Measurements from ENCODE around the gene VWF. TPM values are rescaled to one million over a fixed set of nuclear protein-coding genes. Genes with fewer than 3 reads are reported as not detected.
A peak's percentile ranks its signal among the peaks of the same experiment; 100 is the strongest.

The VWF gene
- total RNA-seq, 4 donors from 2014 or later: 94.3 to 261 (median 162) TPM

DNA sequence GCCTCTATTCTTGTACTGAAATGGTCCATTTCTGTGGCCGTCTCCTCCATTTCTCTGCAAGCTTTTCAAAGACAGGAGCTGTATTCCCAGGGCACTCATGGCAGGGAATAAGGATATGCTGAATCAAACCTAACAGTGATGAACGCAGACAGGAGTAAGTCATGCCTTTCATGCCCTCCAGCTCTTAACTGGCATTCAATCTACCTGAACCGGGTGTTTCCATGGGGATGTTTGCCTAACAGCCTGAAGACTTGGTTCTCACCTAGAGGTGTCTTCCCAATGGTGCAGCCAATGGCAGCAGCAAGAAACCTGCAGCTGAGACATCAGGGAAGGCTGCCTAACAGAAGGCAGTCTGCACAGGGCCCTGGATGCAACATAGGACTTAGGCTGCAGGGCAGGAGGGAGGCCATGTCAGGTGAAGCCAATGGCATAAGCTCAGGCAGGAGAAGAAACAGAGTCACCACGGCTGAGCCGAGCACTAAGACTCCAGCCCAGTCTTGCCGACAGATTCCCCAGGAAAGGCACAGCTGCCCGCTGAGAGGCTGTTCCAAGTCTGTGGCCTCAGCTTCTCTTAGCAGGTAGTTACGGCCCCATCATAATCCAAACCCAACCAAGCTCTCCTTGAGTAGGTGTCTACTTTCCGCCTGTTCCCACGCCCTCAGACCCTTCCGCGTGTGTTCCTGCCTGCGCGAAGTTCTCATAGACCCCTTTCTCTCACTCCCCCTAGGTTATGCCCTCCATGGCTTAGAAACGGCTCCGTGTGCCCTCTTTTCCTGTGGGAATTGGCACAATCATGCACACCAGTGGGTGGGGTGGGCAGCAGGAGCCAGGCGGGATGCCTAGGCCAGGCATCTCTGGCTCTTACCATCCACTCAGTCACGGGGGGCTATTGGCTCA, 44.1 kb downstream of the VWF start:
- H3K9me3 ChIP-seq: no peaks in the 10 kb centered on the region
- peaks cover 3 to 28% (median 17%) of the 10 kb centered on the region in 3 donors for H3K4me1 ChIP-seq
- H3K27me3 ChIP-seq: no peaks in the 10 kb centered on the region
- no peaks in the 10 kb centered on the region for H3K36me3 ChIP-seq
- no peak overlapping the region for H3K27ac ChIP-seq
- 88 to 98% methylated on average over 4 to 9 of the region's 18 CpGs for WGBS, 2 donors (ENCODE audit: low coverage in 1 of 2)
- H3K4me3 ChIP-seq: no peak overlapping the region
- no peak for TF ChIP-seq POLR2A (IDR thresholded peaks at IDR 0.05)
- TF ChIP-seq, protein P1, sequence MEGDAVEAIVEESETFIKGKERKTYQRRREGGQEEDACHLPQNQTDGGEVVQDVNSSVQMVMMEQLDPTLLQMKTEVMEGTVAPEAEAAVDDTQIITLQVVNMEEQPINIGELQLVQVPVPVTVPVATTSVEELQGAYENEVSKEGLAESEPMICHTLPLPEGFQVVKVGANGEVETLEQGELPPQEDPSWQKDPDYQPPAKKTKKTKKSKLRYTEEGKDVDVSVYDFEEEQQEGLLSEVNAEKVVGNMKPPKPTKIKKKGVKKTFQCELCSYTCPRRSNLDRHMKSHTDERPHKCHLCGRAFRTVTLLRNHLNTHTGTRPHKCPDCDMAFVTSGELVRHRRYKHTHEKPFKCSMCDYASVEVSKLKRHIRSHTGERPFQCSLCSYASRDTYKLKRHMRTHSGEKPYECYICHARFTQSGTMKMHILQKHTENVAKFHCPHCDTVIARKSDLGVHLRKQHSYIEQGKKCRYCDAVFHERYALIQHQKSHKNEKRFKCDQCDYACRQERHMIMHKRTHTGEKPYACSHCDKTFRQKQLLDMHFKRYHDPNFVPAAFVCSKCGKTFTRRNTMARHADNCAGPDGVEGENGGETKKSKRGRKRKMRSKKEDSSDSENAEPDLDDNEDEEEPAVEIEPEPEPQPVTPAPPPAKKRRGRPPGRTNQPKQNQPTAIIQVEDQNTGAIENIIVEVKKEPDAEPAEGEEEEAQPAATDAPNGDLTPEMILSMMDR (IDR thresholded peaks at IDR 0.05): no peak
- no peak for TF ChIP-seq POLR2AphosphoS5 (IDR thresholded peaks at IDR 0.05)
- TF ChIP-seq EP300 (IDR thresholded peaks at IDR 0.05): no peak
- ATAC-seq: no peak

DNA sequence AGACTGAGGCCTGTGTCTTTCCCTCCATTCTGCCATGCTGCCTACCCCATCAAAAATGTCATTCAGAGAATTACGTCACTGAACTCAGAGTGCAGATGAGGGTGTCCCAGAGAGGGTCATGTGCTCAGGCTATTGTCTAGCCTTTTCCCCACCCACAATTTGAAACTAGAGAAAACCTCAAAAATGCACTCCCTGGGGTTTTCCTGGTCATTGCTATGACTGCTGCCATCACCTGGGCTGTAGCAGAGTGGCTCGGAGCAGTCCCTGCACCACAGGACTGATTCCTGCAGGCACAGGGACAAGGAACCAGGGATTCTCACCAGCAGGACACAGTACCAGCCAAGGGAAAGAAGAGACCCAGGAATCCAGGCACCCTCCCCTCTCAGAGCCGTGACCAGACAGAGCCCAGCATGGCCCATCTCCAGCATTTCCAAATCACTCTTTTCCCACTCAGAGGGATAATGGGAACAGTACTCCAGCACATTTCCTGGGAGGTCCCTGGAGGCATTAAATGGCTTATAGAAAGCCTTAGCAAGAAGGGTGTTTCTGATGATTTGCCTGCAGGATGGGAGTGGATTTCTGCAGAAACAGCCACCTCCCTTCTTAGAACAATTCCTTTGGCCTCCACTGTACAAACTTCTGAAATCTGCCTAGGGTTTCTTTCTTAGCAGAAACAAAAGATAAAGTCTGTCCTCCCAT, 45.9 kb downstream of the VWF start:
- H3K9me3 ChIP-seq: no peaks in the 10 kb centered on the region
- H3K4me3 ChIP-seq: no peak overlapping the region
- H3K27ac ChIP-seq: peak overlapping the region in 1 of 4 donors; percentile 10
- peaks cover 0 to 26% (median 7%) of the 10 kb centered on the region in 3 donors for H3K4me1 ChIP-seq
- no peak for TF ChIP-seq POLR2AphosphoS5 (IDR thresholded peaks at IDR 0.05)
- TF ChIP-seq, protein P1 (IDR thresholded peaks at IDR 0.05): no peak
- WGBS, 2 donors (ENCODE audit: low coverage in 1 of 2): 80% methylated on average over 1 of the region's 3 CpGs; no CpG with 5 or more reads in 1 of the 2 donors
- ATAC-seq: no peak
- H3K36me3 ChIP-seq: no peaks in the 10 kb centered on the region
- no peaks in the 10 kb centered on the region for H3K27me3 ChIP-seq

DNA sequence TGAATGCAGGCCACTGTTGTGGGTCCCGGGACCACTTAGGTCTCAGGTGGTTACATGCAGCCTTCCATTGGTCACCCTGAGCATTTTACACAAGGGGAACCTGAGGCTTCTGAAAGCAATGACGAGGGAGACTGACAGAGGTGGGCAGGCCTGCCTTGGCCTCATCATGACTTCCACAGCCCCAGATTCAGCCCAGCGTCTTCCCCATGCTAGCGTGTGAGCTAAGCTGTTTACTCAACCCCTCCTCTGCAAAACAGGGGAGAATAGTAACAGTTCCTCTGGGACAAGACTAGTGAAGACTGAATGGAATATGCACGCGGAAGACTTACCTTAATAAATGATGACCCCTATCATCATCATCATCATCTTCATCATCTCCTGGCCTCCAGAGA, 46.8 kb downstream of the VWF start:
- Histone ChIP-seq H3K27ac (no peak overlapping the region), H3K36me3 (no peaks in the 10 kb centered on the region), H3K27me3 (no peaks in the 10 kb centered on the region), H3K9me3 (no peaks in the 10 kb centered on the region), H3K4me3 (no peak overlapping the region), H3K4me1 (peaks cover 0 to 23% (median 7%) of the 10 kb centered on the region in 3 donors)
- TF ChIP-seq EP300 (IDR thresholded peaks at IDR 0.05) (no peak), POLR2A (IDR thresholded peaks at IDR 0.05) (no peak), POLR2AphosphoS5 (IDR thresholded peaks at IDR 0.05) (no peak)
- TF ChIP-seq, protein P1 (IDR thresholded peaks at IDR 0.05): no peak
- 80 to 95% methylated on average over 1 to 5 of the region's 6 CpGs for WGBS, 2 donors (ENCODE audit: low coverage in 1 of 2)
- no peak for ATAC-seq

DNA sequence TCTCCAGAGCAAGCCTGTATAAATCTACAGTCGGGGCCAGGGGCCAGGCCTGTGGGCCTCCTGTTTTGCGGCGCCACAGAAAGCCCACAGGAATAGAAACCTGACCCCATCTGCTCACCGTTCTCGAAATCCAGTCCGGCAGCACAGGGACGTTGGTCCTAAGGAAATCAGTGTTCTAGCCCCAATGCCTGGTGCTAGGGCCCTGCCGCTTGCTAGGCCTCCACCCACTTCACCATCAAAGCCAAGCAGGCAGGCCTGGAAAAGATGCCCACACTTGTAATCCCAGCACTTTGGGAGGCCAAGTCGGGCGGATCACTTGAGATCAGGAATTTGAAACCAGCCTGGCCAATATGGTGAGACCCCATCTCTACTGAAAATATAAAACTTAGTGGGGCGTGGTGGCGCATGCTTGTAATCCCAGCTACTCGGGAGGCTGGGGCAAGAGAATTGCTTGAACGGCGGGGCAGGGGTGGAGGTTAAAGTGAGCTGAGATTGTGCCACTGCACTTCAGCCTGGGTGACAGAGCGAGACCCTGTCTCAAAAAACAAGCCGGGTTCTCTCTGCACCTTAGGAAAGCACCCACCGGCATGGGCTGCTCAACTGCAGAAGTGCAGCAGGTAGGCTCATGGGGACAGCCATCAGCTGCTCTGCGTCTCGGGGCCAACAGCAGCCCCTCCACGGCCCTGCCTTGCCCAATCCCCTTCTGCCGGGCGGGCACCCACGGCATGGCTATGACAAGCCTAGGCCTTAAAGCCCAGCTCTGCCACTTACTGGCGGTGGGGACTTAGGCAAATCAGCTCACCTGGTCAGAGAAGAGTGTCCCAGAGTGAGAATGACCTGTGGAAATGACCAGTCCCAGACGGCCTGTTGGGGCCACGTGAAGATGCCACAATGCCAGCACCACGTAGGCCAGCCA, 47.4 kb downstream of the VWF start:
- no peaks in the 10 kb centered on the region for H3K27me3 ChIP-seq
- WGBS, 2 donors (ENCODE audit: low coverage in 1 of 2): 93 to 100% methylated on average over 1 to 9 of the region's 28 CpGs
- no peaks in the 10 kb centered on the region for H3K36me3 ChIP-seq
- H3K4me3 ChIP-seq: no peak overlapping the region
- no peaks in the 10 kb centered on the region for H3K9me3 ChIP-seq
- ATAC-seq: no peak
- peak overlapping the region in 1 of 4 donors; percentile 3 for H3K27ac ChIP-seq
- TF ChIP-seq, protein P1 (IDR thresholded peaks at IDR 0.05): no peak
- no peak for TF ChIP-seq POLR2A (IDR thresholded peaks at IDR 0.05)
- TF ChIP-seq EP300 (IDR thresholded peaks at IDR 0.05): no peak
- no peak for TF ChIP-seq POLR2AphosphoS5 (IDR thresholded peaks at IDR 0.05)
- peaks cover 0 to 23% (median 7%) of the 10 kb centered on the region in 3 donors for H3K4me1 ChIP-seq

All from gastroesophageal sphincter (tissue), 4 donors.